Keratinocyte (primary cell): ENCODE results near the gene SYTL1. TPM values are rescaled to one million over a fixed set of nuclear protein-coding genes. Genes with fewer than 3 reads are reported as not detected.

ENCODE experiments used
- DNase-seq: peaks from one replicate; pipeline ENCODE4 v3.0.0-alpha.2; 2011; ENCODE audit warnings: low read depth, missing footprints, low spot score
- FAIRE-seq: peaks from 2 replicates; lab custom pipeline; 2011; peaks lifted over from hg19 to GRCh38; lab: Jason Lieb, UNC
- H2AFZ ChIP-seq: 2 replicates; pipeline ENCODE4 v1.6.0; 2012; ENCODE audit warnings: low read length, control low read depth, inconsistent platforms; ENCODE audit not compliant: control insufficient read depth
- H3K27ac ChIP-seq: 2 replicates; pipeline ENCODE4 v1.5.1; 2011; ENCODE audit warnings: low read length; ENCODE audit not compliant: control insufficient read depth, insufficient read depth
- H3K27me3 ChIP-seq: 3 replicates; pipeline ENCODE4 v1.6.0; 2011; ENCODE audit warnings: low read length; ENCODE audit not compliant: control insufficient read depth, insufficient read depth; ENCODE audit errors: extremely low read depth
- H3K36me3 ChIP-seq, 2 experiments: 2 replicates in 1 of 2; 3 replicates in 1 of 2; pipeline ENCODE4 v1.5.1; 2011; ENCODE audit warnings: low read length in 2 of 2, mild to moderate bottlenecking in 1 of 2; ENCODE audit not compliant: control insufficient read depth in 2 of 2, insufficient read depth in 2 of 2; ENCODE audit errors: extremely low read depth in 1 of 2
- H3K4me1 ChIP-seq: 3 replicates; pipeline ENCODE4 v1.5.1; 2011; ENCODE audit warnings: low read length; ENCODE audit not compliant: control insufficient read depth, insufficient read depth; ENCODE audit errors: extremely low read depth
- H3K4me2 ChIP-seq: 3 replicates; pipeline ENCODE4 v1.6.0; 2011; ENCODE audit warnings: low read depth, low read length; ENCODE audit not compliant: control insufficient read depth, insufficient read depth; ENCODE audit errors: extremely low read depth
- H3K4me3 ChIP-seq, 3 experiments: fragments of 200-600 bp in 1 of 3; sonication (generic) in 1 of 3; 2 replicates in 2 of 3; 3 replicates in 1 of 3; pipeline ENCODE4 v1.5.1; 2011 to 2016; ENCODE audit warnings: low read length in 3 of 3, mild to moderate bottlenecking in 3 of 3, control low read depth in 2 of 3, inconsistent platforms in 1 of 3, low read depth in 1 of 3, mixed read lengths in 1 of 3, mixed run types in 1 of 3, moderate library complexity in 1 of 3; ENCODE audit not compliant: control insufficient read depth in 2 of 3, insufficient read depth in 2 of 3; ENCODE audit errors: extremely low read depth in 1 of 3
- H3K79me2 ChIP-seq: 2 replicates; pipeline ENCODE4 v1.6.0; 2012; ENCODE audit warnings: low read length; ENCODE audit not compliant: control insufficient read depth, insufficient read depth
- H3K9ac ChIP-seq: 3 replicates; pipeline ENCODE4 v1.6.0; 2011; ENCODE audit warnings: low read length; ENCODE audit not compliant: control insufficient read depth, insufficient read depth; ENCODE audit errors: extremely low read depth
- H3K9me1 ChIP-seq: 3 replicates; pipeline ENCODE4 v1.6.0; 2011; ENCODE audit warnings: low read length; ENCODE audit not compliant: control insufficient read depth, insufficient read depth; ENCODE audit errors: extremely low read depth
- H3K9me3 ChIP-seq: 2 replicates; pipeline ENCODE4 v1.5.1; 2012; ENCODE audit warnings: low read depth, low read length; ENCODE audit not compliant: control insufficient read depth
- H4K20me1 ChIP-seq: 3 replicates; pipeline ENCODE4 v1.6.0; 2011; ENCODE audit warnings: low read length; ENCODE audit not compliant: control insufficient read depth, insufficient read depth; ENCODE audit errors: extremely low read depth
- EZH2 ChIP-seq: IDR thresholded peaks from one replicate; pipeline ENCODE4 v1.6.1; 2012; ENCODE audit warnings: inconsistent platforms, mild to moderate bottlenecking, low read length, moderate library complexity
- dilution Hi-C: fragments of 300-500 bp; cut with MboI; formaldehyde crosslinking; loops from one replicate; pipeline ENCODE4 v1.7.0; 2020; ENCODE audit warnings: low sequenced_read_pairs; ENCODE audit not compliant: extremely low pct_ligation_motif_present
- polyA plus RNA-seq, 5 experiments: library from polyadenylated mRNA; depleted of rRNA in 3 of 5; stranded (reverse) in 3 of 5; stranded (forward) in 1 of 5; unstranded in 1 of 5; fragments of >200 nt; gene quantifications; 1 replicate in 1 of 5; 2 replicates in 3 of 5; 3 replicates in 1 of 5; pipeline versions ENCODE4 v1.2.1 to v1.2.3, GENCODE V29; 2011 to 2012; ENCODE audit warnings: missing spikeins in 2 of 5, low read depth in 1 of 5, low replicate concordance in 1 of 5
- TF ChIP-seq, protein P1 (sequence below), 3 experiments: IDR thresholded peaks in 1 of 3; conservative IDR thresholded peaks in 1 of 3; optimal IDR thresholded peaks in 1 of 3; 2 replicates in 2 of 3; 3 replicates in 1 of 3; pipeline versions ENCODE3 to v1.5.1; 2011; ENCODE audit warnings: low read length in 3 of 3, mild to moderate bottlenecking in 3 of 3, moderate library complexity in 2 of 3, control low read depth in 1 of 3, inconsistent platforms in 1 of 3; ENCODE audit not compliant: insufficient read depth in 2 of 3; ENCODE audit errors: extremely low read depth in 1 of 3

SYTL1 gene
- polyA plus RNA-seq, 1 donor (not counting 4 experiments of a cell fraction or from before 2014, with no cell fraction given), result 15.6 TPM

DNA sequence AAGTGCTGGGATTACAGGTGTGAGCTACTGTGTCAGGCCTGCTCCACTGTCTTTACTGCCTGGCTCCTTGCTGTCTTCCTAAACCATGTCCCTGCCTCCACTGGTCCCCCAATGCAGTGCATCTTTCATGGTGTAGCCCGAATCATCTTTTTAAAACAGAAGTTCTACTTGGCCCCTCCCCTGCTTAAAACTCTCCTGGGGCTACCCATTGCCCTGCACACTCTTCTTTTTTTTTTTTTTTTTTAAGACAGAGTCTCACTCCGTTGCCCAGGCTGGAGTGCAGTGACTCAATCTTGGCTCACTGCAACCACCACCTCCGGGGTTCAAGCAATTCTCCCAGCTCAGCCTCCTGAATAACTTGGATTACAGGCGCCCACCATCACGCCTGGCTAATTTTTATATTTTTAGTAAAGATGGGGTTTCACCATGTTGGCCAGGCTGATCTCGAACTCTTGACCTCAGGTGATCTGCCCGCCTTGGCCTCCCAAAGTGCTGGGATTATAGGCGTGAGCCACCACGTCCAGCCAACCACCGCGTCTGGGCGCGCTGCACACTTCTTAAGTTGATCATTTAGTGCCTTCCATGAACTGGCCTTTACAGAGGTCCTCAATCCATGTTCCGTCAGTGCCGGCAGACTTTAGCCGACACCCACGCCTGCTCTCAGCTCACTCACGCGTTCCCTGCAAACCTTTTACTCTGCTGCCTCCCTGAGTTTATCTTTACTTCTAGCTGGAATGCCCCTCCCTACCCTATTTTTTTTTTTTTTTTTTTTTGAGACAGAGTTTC, 30.4 kb downstream of the SYTL1 start:
- no peak for DNase-seq
- dilution Hi-C loops, result no loop called here
- no peaks in the 10 kb centered on the region for H4K20me1 ChIP-seq

DNA sequence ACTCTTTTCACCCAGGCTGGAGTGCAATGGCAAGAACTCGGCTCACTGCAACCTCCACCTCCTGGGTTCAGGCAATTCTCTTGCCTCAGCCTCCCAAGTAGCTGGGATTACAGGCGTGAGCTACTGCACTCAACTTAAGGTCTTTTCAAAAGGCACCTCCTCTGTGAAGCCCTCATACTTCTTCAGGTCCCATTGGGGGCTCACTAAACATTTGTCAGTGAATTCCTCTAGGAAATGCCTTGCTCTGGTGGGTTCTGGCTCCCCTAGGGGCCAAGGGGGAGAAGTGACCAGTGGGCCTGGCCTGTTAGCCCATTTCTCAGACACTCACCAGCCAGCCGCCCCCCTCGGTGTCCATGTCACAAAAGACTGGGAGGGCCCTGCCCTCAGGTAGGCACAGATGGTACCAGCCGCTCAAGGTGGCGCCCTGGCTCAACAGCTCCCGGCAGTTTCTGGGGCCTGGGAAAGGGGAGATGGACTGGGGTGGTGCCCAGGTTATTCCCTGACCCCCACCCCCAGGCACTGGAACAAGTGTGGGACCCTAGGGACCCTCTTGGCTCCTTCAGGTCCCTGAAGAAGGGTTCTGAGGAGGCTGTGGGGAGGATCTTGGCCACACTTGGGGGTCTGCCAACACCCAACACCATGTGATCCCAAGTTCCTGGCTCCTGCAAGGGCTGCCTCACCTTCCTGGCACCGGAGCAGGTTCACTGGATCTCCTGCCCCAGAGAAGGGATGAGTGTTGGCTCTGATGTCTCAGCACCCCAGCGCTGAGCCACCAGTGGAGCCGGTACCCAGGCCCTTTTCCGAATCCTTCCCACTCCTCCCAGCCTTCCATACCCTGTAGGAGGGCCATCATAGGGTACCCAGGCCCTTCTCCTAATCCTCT, 31.2 kb downstream of the SYTL1 start:
- Histone ChIP-seq H2AFZ (no peak overlapping the region), H4K20me1 (no peaks in the 10 kb centered on the region), H3K9ac (no peak overlapping the region), H3K4me1 (peaks cover 15% of the 10 kb centered on the region), H3K4me2 (no peak overlapping the region), H3K9me3 (no peaks in the 10 kb centered on the region), H3K9me1 (no peaks in the 10 kb centered on the region), H3K36me3 (no peaks in the 10 kb centered on the region), H3K4me3 (no peak overlapping the region), H3K27ac (no peak overlapping the region), H3K79me2 (no peaks in the 10 kb centered on the region), H3K27me3 (no peaks in the 10 kb centered on the region)
- dilution Hi-C loops, result no loop called here
- TF ChIP-seq, protein P1, sequence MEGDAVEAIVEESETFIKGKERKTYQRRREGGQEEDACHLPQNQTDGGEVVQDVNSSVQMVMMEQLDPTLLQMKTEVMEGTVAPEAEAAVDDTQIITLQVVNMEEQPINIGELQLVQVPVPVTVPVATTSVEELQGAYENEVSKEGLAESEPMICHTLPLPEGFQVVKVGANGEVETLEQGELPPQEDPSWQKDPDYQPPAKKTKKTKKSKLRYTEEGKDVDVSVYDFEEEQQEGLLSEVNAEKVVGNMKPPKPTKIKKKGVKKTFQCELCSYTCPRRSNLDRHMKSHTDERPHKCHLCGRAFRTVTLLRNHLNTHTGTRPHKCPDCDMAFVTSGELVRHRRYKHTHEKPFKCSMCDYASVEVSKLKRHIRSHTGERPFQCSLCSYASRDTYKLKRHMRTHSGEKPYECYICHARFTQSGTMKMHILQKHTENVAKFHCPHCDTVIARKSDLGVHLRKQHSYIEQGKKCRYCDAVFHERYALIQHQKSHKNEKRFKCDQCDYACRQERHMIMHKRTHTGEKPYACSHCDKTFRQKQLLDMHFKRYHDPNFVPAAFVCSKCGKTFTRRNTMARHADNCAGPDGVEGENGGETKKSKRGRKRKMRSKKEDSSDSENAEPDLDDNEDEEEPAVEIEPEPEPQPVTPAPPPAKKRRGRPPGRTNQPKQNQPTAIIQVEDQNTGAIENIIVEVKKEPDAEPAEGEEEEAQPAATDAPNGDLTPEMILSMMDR (optimal IDR thresholded peaks at IDR 0.05 in 1 of 3, IDR thresholded peaks at IDR 0.05 in 1 of 3, conservative IDR thresholded peaks at IDR 0.05 in 1 of 3; ENCODE audit: extremely low read depth in 1 of 3, insufficient read depth in 2 of 3, low read length in 3 of 3), result peak; percentile 13 to 47 (median 14)
- no peak for TF ChIP-seq EZH2
- FAIRE-seq, result no peak
- no peak for DNase-seq

More for the DNA sequence above, 30.4 kb downstream of the SYTL1 start:
- H3K4me2 ChIP-seq, result no peak overlapping the region
- H3K27ac ChIP-seq, result no peak overlapping the region
- H3K9ac ChIP-seq, result no peak overlapping the region
- FAIRE-seq, result no peak
- H3K4me3 ChIP-seq, result no peak overlapping the region
- no peaks in the 10 kb centered on the region for H3K27me3 ChIP-seq
- no peaks in the 10 kb centered on the region for H3K9me3 ChIP-seq
- H3K36me3 ChIP-seq, result no peaks in the 10 kb centered on the region
- H2AFZ ChIP-seq, result no peak overlapping the region
- no peaks in the 10 kb centered on the region for H3K9me1 ChIP-seq
- TF ChIP-seq, protein P1 (optimal IDR thresholded peaks at IDR 0.05 in 1 of 3, IDR thresholded peaks at IDR 0.05 in 1 of 3, conservative IDR thresholded peaks at IDR 0.05 in 1 of 3; ENCODE audit: extremely low read depth in 1 of 3, insufficient read depth in 2 of 3, low read length in 3 of 3), result peak in 1 of 3 experiments; percentile 32
- TF ChIP-seq EZH2, result no peak
- no peaks in the 10 kb centered on the region for H3K79me2 ChIP-seq
- peaks cover 22% of the 10 kb centered on the region for H3K4me1 ChIP-seq
